GM12891 (cell line): ENCODE results near the gene PTCHD4.

Experiments
- PAX5 ChIP-seq: IDR thresholded peaks from 2 replicates; pipeline ENCODE4 v1.6.1; 2011; ENCODE audit warnings: low read length, moderate library complexity, mild to moderate bottlenecking; ENCODE audit not compliant: insufficient read depth, severe bottlenecking
- POLR2A ChIP-seq: IDR thresholded peaks from 2 replicates; pipeline ENCODE4 v1.6.1; 2011; ENCODE audit warnings: low read depth, low read length, control low read depth
- POLR2AphosphoS5 ChIP-seq: IDR thresholded peaks from 2 replicates; pipeline ENCODE4 v1.6.1; 2011; ENCODE audit warnings: low read depth, low read length, control low read depth

GRCh38 chr6:48090546-48090945, 20.5 kb downstream of the PTCHD4 start:
- TF ChIP-seq POLR2A (no peak), POLR2AphosphoS5 (no peak), PAX5 (no peak)
